NCI-H2227 (cell line): ENCODE results near the gene ELF2.
"Not testable (repeated sequence)": the region's sequence is repeated elsewhere in the genome, so short reads cannot be mapped to it uniquely, and the experiment has no call there.

ENCODE experiments used
- DNase-seq: peaks from one replicate; lab custom pipeline; 2025; ENCODE audit not compliant: unreplicated experiment; lab: John Stamatoyannopoulos, UW

Gene ELF2

GRCh38 chr4:139177049-139177868 is at the start of gene ELF2:
ELF2 (minus strand) TSS chr4:139177218; CDS start chr4:139137701, 39,517 bp downstream.
- peak; percentile 91 for DNase-seq

- DNase-seq = no peak
Measured at GRCh38 chr4:139223682-139224317, 46.8 kb upstream of the ELF2 start.

- no peak for DNase-seq
Measured at GRCh38 chr4:139222215-139222614, 45.2 kb upstream of the ELF2 start.

GRCh38 chr4:139221687-139222086 is 44.7 kb upstream of the ELF2 start:
- no peak for DNase-seq

GRCh38 chr4:139219450-139220055 is 42.5 kb upstream of the ELF2 start:
- no peak for DNase-seq

GRCh38 chr4:139214039-139214534 is 37.1 kb upstream of the ELF2 start:
- DNase-seq = peak; percentile 49

GRCh38 chr4:139213633-139214032 is 36.6 kb upstream of the ELF2 start:
- DNase-seq = not testable (repeated sequence)

- no peak for DNase-seq
Measured at GRCh38 chr4:139212900-139213299, 35.9 kb upstream of the ELF2 start.

- DNase-seq = no peak
Measured at GRCh38 chr4:139210486-139210885, 33.5 kb upstream of the ELF2 start.

- DNase-seq = no peak
Measured at GRCh38 chr4:139209470-139210063, 32.5 kb upstream of the ELF2 start.

- DNase-seq = peak; percentile 29
Measured at GRCh38 chr4:139208404-139208945, 31.5 kb upstream of the ELF2 start.

- DNase-seq = peak; percentile 29
Measured at GRCh38 chr4:139207873-139208403, 30.9 kb upstream of the ELF2 start.

GRCh38 chr4:139207247-139207646 is 30.2 kb upstream of the ELF2 start:
- DNase-seq = no peak

GRCh38 chr4:139202991-139203390 is 26.0 kb upstream of the ELF2 start:
- no peak for DNase-seq

GRCh38 chr4:139200506-139200905 is 23.5 kb upstream of the ELF2 start:
- no peak for DNase-seq

- DNase-seq = no peak
Measured at GRCh38 chr4:139200102-139200501, 23.1 kb upstream of the ELF2 start.

- DNase-seq = not testable (repeated sequence)
Measured at GRCh38 chr4:139197214-139197613, 20.2 kb upstream of the ELF2 start.

- no peak for DNase-seq
Measured at GRCh38 chr4:139196462-139196861, 19.4 kb upstream of the ELF2 start.

GRCh38 chr4:139191373-139191772 is 14.4 kb upstream of the ELF2 start:
- no peak for DNase-seq

- no peak for DNase-seq
Measured at GRCh38 chr4:139189972-139190371, 13.0 kb upstream of the ELF2 start.

- no peak for DNase-seq
Measured at GRCh38 chr4:139189417-139189749, 12.4 kb upstream of the ELF2 start.
